Panc1 (cell line): Measurements from ENCODE around the gene PARVB. TPM values are rescaled to one million over a fixed set of nuclear protein-coding genes. Genes with fewer than 3 reads are reported as not detected.

ENCODE experiments used
- ATAC-seq: fragments of 200-7000 bp; cut with Tn5 transposase; 2 replicates; pipeline ENCODE4 v1.9.1; 2020; ENCODE audit warnings: mild to moderate bottlenecking, moderate library complexity
- BruUV-seq: library from RNA; stranded (reverse); fragments of 400-500 nt; replicated peaks from 2 replicates; lab custom pipeline; 2021; lab: Mats Ljungman, UMichigan
- CTCF ChIA-PET: fragments of 300-600 bp; sonication (Branson Sonifier 250); formaldehyde crosslinking; loops from one replicate; lab custom pipeline; 2022; ENCODE audit warnings: antibody characterized with exemption; lab: Charles Lee
- POLR2A ChIA-PET: fragments of 300-600 bp; sonication (Branson Sonifier 250); formaldehyde crosslinking; loops from one replicate; lab custom pipeline; 2022; ENCODE audit warnings: antibody characterized with exemption; lab: Charles Lee
- DNase-seq: peaks from one replicate; pipeline ENCODE4 v3.0.0-alpha.2; 2010; ENCODE audit warnings: low read depth, low spot score
- H3K27ac ChIP-seq: 2 replicates; pipeline ENCODE4 v1.5.1; 2011; ENCODE audit warnings: mild to moderate bottlenecking, low read length, inconsistent platforms
- H3K27me3 ChIP-seq: fragments of 200-500 bp; sonication (Bioruptor generic); 2 replicates; pipeline ENCODE4 v1.6.0; 2014; ENCODE audit warnings: low read length, inconsistent platforms; ENCODE audit not compliant: control insufficient read depth, insufficient read depth
- H3K36me3 ChIP-seq: fragments of 200-500 bp; sonication (Bioruptor generic); 2 replicates; pipeline ENCODE4 v1.5.1; 2014; ENCODE audit warnings: inconsistent platforms, mild to moderate bottlenecking, low read length, moderate library complexity; ENCODE audit not compliant: control insufficient read depth, insufficient read depth
- H3K4me1 ChIP-seq: 2 replicates; pipeline ENCODE4 v1.5.1; 2011; ENCODE audit warnings: inconsistent platforms, mild to moderate bottlenecking, low read length, moderate library complexity; ENCODE audit not compliant: control insufficient read depth, insufficient read depth
- H3K4me3 ChIP-seq, 2 experiments: 2 replicates each; pipeline ENCODE4 v1.5.1; 2011 to 2012; ENCODE audit warnings: low read depth in 2 of 2, low read length in 2 of 2, mild to moderate bottlenecking in 2 of 2, inconsistent platforms in 1 of 2, moderate library complexity in 1 of 2
- H3K9me3 ChIP-seq: fragments of 200-500 bp; sonication (Bioruptor generic); 2 replicates; pipeline ENCODE4 v1.5.1; 2014; ENCODE audit warnings: low read depth, mild to moderate bottlenecking, inconsistent platforms, low read length, moderate library complexity; ENCODE audit not compliant: control insufficient read depth, insufficient read depth
- CTCF ChIP-seq: fragments of 450-650 bp; IDR thresholded peaks from 2 replicates; pipeline ENCODE4 v1.5.1; 2017; ENCODE audit warnings: mild to moderate bottlenecking
- POLR2AphosphoS5 ChIP-seq: IDR thresholded peaks from 2 replicates; pipeline ENCODE4 v1.6.1; 2012; ENCODE audit warnings: mild to moderate bottlenecking, low read depth, low read length, moderate library complexity
- REST ChIP-seq, 2 experiments: IDR thresholded peaks; 2 replicates each; pipeline ENCODE4 v1.6.1; 2011 to 2012; ENCODE audit warnings: low read depth in 2 of 2, control low read depth in 1 of 2, low read length in 1 of 2, mild to moderate bottlenecking in 1 of 2, moderate library complexity in 1 of 2; ENCODE audit not compliant: insufficient read depth in 1 of 2
- SIN3A ChIP-seq: IDR thresholded peaks from 2 replicates; pipeline ENCODE4 v1.6.1; 2012; ENCODE audit warnings: low read depth, mild to moderate bottlenecking, low read length, moderate library complexity, borderline replicate concordance; ENCODE audit not compliant: insufficient read depth
- TCF7L2 ChIP-seq: IDR thresholded peaks from 2 replicates; pipeline ENCODE4 v1.6.1; 2011; ENCODE audit warnings: mild to moderate bottlenecking, low read depth, low read length, inconsistent platforms
- in situ Hi-C: cut with HindIII; loops from 2 replicates; pipeline ENCODE4 v1.10.0; 2016; ENCODE audit warnings: low sequenced_read_pairs, low pct_unique_long_range_greater_than_20kb
- intact Hi-C: fragments of 100-400 bp; cut with micrococcal nuclease; formaldehyde crosslinking; loops from one replicate; pipeline ENCODE4 v1.10.0; 2022; ENCODE audit not compliant: unreplicated experiment
- total RNA-seq: library from RNA; stranded (reverse); gene quantifications from one replicate; pipeline ENCODE4 v1.2.1, GENCODE V29; 2021; ENCODE audit not compliant: unreplicated experiment

The PARVB gene
- total RNA-seq, 1 experiment from 2014 or later = 28.1 TPM

- in situ Hi-C loops = no loop called here
- peak; percentile 91 for TF ChIP-seq CTCF
- TF ChIP-seq TCF7L2 = no peak
These were observed 57.1 kb downstream of the PARVB start for GRCh38 chr22:44080936-44081861.

GRCh38 chr22:44082801-44083200, 58.7 kb downstream of the PARVB start:
- no peak overlapping the region for H3K4me3 ChIP-seq
- no peak overlapping the region for H3K27ac ChIP-seq
- DNase-seq (no peak), ATAC-seq (no peak)
- no peak for TF ChIP-seq TCF7L2
- BruUV-seq = no TSS peak
- no peaks in the 10 kb centered on the region for H3K36me3 ChIP-seq
- intact Hi-C loops (loop anchor here (10.0 kb wide), 1 partner anchor 542 kb away; no protein-coding TSS in a partner anchor), in situ Hi-C loops (no loop called here)
- ChIA-PET POLR2A (no interaction called here), CTCF (no interaction called here)
- no peaks in the 10 kb centered on the region for H3K9me3 ChIP-seq
- H3K27me3 ChIP-seq = no peaks in the 10 kb centered on the region
- no peaks in the 10 kb centered on the region for H3K4me1 ChIP-seq

More at GRCh38 chr22:44080936-44081861, 57.1 kb downstream of the PARVB start:
- ATAC-seq (peak; percentile 77; the same call in 1 of the 2 replicates), DNase-seq (peak; percentile 43)
- ChIA-PET CTCF (no interaction called here), POLR2A (no interaction called here)
- Histone ChIP-seq H3K36me3 (no peaks in the 10 kb centered on the region), H3K9me3 (no peaks in the 10 kb centered on the region), H3K4me1 (no peaks in the 10 kb centered on the region), H3K4me3 (no peak overlapping the region), H3K27ac (no peak overlapping the region), H3K27me3 (no peaks in the 10 kb centered on the region)
- BruUV-seq = no TSS peak
- intact Hi-C loops = loop anchor here (10.0 kb wide), 1 partner anchor 544 kb away; no protein-coding TSS in a partner anchor

- ChIA-PET POLR2A (no interaction called here), CTCF (no interaction called here)
- in situ Hi-C loops = no loop called here
- no peak overlapping the region for H3K4me3 ChIP-seq
- ATAC-seq (no peak), DNase-seq (no peak)
- intact Hi-C loops = loop anchor here (10.0 kb wide), 1 partner anchor 541 kb away; no protein-coding TSS in a partner anchor
- no peaks in the 10 kb centered on the region for H3K9me3 ChIP-seq
- no peaks in the 10 kb centered on the region for H3K27me3 ChIP-seq
- H3K36me3 ChIP-seq = no peaks in the 10 kb centered on the region
- H3K27ac ChIP-seq = no peak overlapping the region
- TF ChIP-seq POLR2AphosphoS5 (no peak), SIN3A (no peak), CTCF (no peak), TCF7L2 (no peak), REST (IDR thresholded peaks at IDR 0.05; ENCODE audit: insufficient read depth in 1 of 2, low read depth in 2 of 2, low read length in 1 of 2) (no peak)
- H3K4me1 ChIP-seq = no peaks in the 10 kb centered on the region
- BruUV-seq = no TSS peak
These were observed 60.1 kb downstream of the PARVB start for GRCh38 chr22:44084044-44084772.
